Panc1 (cell line): ENCODE data around the gene OR52N4.

Experiments used
- POLR2AphosphoS5 ChIP-seq: IDR thresholded peaks from 2 replicates; pipeline ENCODE4 v1.6.1; 2012; ENCODE audit warnings: mild to moderate bottlenecking, low read depth, low read length, moderate library complexity
- TCF7L2 ChIP-seq: IDR thresholded peaks from 2 replicates; pipeline ENCODE4 v1.6.1; 2011; ENCODE audit warnings: mild to moderate bottlenecking, low read depth, low read length, inconsistent platforms
- TF ChIP-seq, protein P1 (sequence below): fragments of 450-650 bp; IDR thresholded peaks from 2 replicates; pipeline ENCODE4 v1.5.1; 2017; ENCODE audit warnings: mild to moderate bottlenecking
- TF ChIP-seq, protein P2 (sequence below), 2 experiments: IDR thresholded peaks; 2 replicates each; pipeline ENCODE4 v1.6.1; 2011 to 2012; ENCODE audit warnings: low read depth in 2 of 2, control low read depth in 1 of 2, low read length in 1 of 2, mild to moderate bottlenecking in 1 of 2, moderate library complexity in 1 of 2; ENCODE audit not compliant: insufficient read depth in 1 of 2

DNA sequence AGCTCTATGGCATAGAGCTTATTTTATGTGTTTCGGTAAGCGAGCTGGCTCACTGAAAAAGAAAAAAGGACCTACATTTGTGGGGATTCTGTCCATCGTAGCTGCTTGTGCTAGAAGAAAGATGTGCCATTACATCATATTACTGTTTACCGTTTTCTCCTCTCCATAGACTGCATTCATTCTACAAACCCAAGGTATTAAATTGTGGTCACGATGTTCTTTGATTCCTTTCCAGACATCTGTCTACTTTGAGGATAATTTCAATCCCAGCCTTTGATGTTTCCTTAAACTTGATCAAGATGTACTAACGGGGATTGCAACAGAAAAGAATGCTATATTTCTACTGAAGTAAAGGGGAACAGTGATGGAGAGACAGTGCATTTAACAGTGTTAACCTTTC is 42.5 kb downstream of the OR52N4 start:
- TF ChIP-seq, protein P1, sequence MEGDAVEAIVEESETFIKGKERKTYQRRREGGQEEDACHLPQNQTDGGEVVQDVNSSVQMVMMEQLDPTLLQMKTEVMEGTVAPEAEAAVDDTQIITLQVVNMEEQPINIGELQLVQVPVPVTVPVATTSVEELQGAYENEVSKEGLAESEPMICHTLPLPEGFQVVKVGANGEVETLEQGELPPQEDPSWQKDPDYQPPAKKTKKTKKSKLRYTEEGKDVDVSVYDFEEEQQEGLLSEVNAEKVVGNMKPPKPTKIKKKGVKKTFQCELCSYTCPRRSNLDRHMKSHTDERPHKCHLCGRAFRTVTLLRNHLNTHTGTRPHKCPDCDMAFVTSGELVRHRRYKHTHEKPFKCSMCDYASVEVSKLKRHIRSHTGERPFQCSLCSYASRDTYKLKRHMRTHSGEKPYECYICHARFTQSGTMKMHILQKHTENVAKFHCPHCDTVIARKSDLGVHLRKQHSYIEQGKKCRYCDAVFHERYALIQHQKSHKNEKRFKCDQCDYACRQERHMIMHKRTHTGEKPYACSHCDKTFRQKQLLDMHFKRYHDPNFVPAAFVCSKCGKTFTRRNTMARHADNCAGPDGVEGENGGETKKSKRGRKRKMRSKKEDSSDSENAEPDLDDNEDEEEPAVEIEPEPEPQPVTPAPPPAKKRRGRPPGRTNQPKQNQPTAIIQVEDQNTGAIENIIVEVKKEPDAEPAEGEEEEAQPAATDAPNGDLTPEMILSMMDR, result no peak
- TF ChIP-seq POLR2AphosphoS5, result no peak
- no peak for TF ChIP-seq TCF7L2
- TF ChIP-seq, protein P2, sequence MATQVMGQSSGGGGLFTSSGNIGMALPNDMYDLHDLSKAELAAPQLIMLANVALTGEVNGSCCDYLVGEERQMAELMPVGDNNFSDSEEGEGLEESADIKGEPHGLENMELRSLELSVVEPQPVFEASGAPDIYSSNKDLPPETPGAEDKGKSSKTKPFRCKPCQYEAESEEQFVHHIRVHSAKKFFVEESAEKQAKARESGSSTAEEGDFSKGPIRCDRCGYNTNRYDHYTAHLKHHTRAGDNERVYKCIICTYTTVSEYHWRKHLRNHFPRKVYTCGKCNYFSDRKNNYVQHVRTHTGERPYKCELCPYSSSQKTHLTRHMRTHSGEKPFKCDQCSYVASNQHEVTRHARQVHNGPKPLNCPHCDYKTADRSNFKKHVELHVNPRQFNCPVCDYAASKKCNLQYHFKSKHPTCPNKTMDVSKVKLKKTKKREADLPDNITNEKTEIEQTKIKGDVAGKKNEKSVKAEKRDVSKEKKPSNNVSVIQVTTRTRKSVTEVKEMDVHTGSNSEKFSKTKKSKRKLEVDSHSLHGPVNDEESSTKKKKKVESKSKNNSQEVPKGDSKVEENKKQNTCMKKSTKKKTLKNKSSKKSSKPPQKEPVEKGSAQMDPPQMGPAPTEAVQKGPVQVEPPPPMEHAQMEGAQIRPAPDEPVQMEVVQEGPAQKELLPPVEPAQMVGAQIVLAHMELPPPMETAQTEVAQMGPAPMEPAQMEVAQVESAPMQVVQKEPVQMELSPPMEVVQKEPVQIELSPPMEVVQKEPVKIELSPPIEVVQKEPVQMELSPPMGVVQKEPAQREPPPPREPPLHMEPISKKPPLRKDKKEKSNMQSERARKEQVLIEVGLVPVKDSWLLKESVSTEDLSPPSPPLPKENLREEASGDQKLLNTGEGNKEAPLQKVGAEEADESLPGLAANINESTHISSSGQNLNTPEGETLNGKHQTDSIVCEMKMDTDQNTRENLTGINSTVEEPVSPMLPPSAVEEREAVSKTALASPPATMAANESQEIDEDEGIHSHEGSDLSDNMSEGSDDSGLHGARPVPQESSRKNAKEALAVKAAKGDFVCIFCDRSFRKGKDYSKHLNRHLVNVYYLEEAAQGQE (IDR thresholded peaks at IDR 0.05; ENCODE audit: insufficient read depth in 1 of 2, low read depth in 2 of 2, low read length in 1 of 2), result no peak
